ENCODE results near the gene KCNK2. TPM values are rescaled to one million over a fixed set of nuclear protein-coding genes. Genes with fewer than 3 reads are reported as not detected.

KCNK2 gene
- total RNA-seq, 1 experiment from 2014 or later, result 0.18 TPM

DNA sequence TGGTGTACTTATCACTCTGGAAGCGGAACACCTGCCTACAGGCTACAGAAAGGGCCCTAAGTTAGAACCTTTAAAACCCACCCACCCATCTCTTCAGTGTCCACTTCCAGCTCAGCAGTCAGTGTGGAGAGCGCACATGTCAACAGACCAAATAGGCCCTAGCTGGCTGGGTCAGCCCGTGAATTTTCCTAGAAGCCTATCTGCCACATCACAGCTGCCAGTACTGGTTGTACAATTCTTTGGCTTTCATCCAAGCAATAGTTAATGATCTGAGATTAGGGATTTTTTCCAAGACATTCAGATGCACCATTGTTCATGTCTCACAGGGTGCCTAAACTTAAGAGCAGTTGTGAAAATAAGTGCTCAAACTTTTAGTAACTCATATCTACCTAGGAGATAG lies 197.1 kb downstream of the KCNK2 start:
- Mint-ChIP-seq H3K4me3 (ENCODE audit: unreplicated experiment) (no peak overlapping the region), H3K9me3 (ENCODE audit: unreplicated experiment) (no peaks in the 10 kb centered on the region), H3K4me1 (ENCODE audit: low read depth, unreplicated experiment) (no peaks in the 10 kb centered on the region), H3K27ac (ENCODE audit: unreplicated experiment) (no peak overlapping the region), H3K27me3 (ENCODE audit: insufficient read depth, unreplicated experiment) (peaks cover 9% of the 10 kb centered on the region), H3K36me3 (ENCODE audit: insufficient read depth, unreplicated experiment) (no peaks in the 10 kb centered on the region)
- intact Hi-C loops (cut with micrococcal nuclease; ENCODE audit: unreplicated experiment), result no loop called here
- Histone ChIP-seq H3K27me3 (replicated peaks; ENCODE audit: control insufficient read depth, insufficient read depth, low read length) (no peaks in the 10 kb centered on the region), H3K36me3 (ENCODE audit: control insufficient read depth, insufficient read depth, low read length) (no peaks in the 10 kb centered on the region), H3K4me3 (ENCODE audit: low read depth, low read length) (no peak overlapping the region), H3K9me3 (no peaks in the 10 kb centered on the region), H3K4me1 (no peaks in the 10 kb centered on the region)
- no peak for DNase-seq
- no peak for TF ChIP-seq CTCF (IDR thresholded peaks at IDR 0.05; ENCODE audit: insufficient read depth in 1 of 2, low read depth in 1 of 2, low read length in 1 of 2, severe bottlenecking in 1 of 2, unreplicated experiment in 1 of 2)
- no TSS peak for BruUV-seq (replicated peaks)
- ChIA-PET POLR2A (no interaction called here), CTCF (no interaction called here)

DNA sequence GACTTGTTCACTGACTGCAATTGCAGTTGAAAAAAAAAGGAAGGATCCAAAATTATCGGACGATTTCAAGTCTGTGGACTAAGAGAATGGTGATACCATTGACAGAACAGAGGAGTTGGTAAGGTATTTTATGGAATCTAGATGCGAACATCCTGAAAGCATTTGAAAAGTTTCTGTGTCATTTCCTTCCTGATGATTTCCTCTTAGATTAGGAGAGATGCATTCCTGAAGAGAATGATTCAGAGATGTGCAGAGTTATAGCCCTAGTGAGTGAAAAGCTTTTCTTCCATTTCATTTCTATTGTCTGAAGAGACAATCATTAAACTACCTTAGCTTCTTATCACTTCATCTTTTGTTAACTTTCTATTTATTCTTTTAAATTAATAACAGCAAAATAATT lies 200.0 kb downstream of the KCNK2 start:
- no peaks in the 10 kb centered on the region for H3K4me1 Mint-ChIP-seq (ENCODE audit: low read depth, unreplicated experiment)
- Histone ChIP-seq H3K4me3 (ENCODE audit: low read depth, low read length) (no peak overlapping the region), H3K4me1 (no peaks in the 10 kb centered on the region), H3K27me3 (replicated peaks; ENCODE audit: control insufficient read depth, insufficient read depth, low read length) (no peaks in the 10 kb centered on the region), H3K36me3 (ENCODE audit: control insufficient read depth, insufficient read depth, low read length) (no peaks in the 10 kb centered on the region), H3K9me3 (no peaks in the 10 kb centered on the region)
- H3K27me3 Mint-ChIP-seq (ENCODE audit: insufficient read depth, unreplicated experiment), result peaks cover 8% of the 10 kb centered on the region
- no peak overlapping the region for H3K4me3 Mint-ChIP-seq (ENCODE audit: unreplicated experiment)
- no peak overlapping the region for H3K27ac Mint-ChIP-seq (ENCODE audit: unreplicated experiment)
- intact Hi-C loops (cut with micrococcal nuclease; ENCODE audit: unreplicated experiment), result no loop called here
- ChIA-PET CTCF (no interaction called here), POLR2A (no interaction called here)
- H3K36me3 Mint-ChIP-seq (ENCODE audit: insufficient read depth, unreplicated experiment), result no peaks in the 10 kb centered on the region
- no peak for TF ChIP-seq CTCF (IDR thresholded peaks at IDR 0.05; ENCODE audit: insufficient read depth in 1 of 2, low read depth in 1 of 2, low read length in 1 of 2, severe bottlenecking in 1 of 2, unreplicated experiment in 1 of 2)
- BruUV-seq (replicated peaks), result no TSS peak
- H3K9me3 Mint-ChIP-seq (ENCODE audit: unreplicated experiment), result no peaks in the 10 kb centered on the region
- no peak for DNase-seq

GRCh38 chr1:215285013-215285800 lies 202.7 kb downstream of the KCNK2 start:
- ChIA-PET POLR2A (no interaction called here), CTCF (no interaction called here)
- Mint-ChIP-seq H3K27ac (ENCODE audit: unreplicated experiment) (no peak overlapping the region), H3K27me3 (ENCODE audit: insufficient read depth, unreplicated experiment) (peaks cover 9% of the 10 kb centered on the region), H3K9me3 (ENCODE audit: unreplicated experiment) (no peaks in the 10 kb centered on the region), H3K4me3 (ENCODE audit: unreplicated experiment) (no peak overlapping the region), H3K4me1 (ENCODE audit: low read depth, unreplicated experiment) (no peaks in the 10 kb centered on the region), H3K36me3 (ENCODE audit: insufficient read depth, unreplicated experiment) (no peaks in the 10 kb centered on the region)
- DNase-seq, result no peak
- Histone ChIP-seq H3K36me3 (ENCODE audit: control insufficient read depth, insufficient read depth, low read length) (no peaks in the 10 kb centered on the region), H3K27me3 (replicated peaks; ENCODE audit: control insufficient read depth, insufficient read depth, low read length) (no peaks in the 10 kb centered on the region), H3K9me3 (no peaks in the 10 kb centered on the region), H3K4me1 (no peaks in the 10 kb centered on the region), H3K4me3 (ENCODE audit: low read depth, low read length) (no peak overlapping the region)
- TF ChIP-seq CTCF (IDR thresholded peaks at IDR 0.05; ENCODE audit: insufficient read depth in 1 of 2, low read depth in 1 of 2, low read length in 1 of 2, severe bottlenecking in 1 of 2, unreplicated experiment in 1 of 2), result no peak
- no TSS peak for BruUV-seq (replicated peaks)
- intact Hi-C loops (cut with micrococcal nuclease; ENCODE audit: unreplicated experiment), result no loop called here
